AG04449 (cell line): ENCODE results near the gene CFAP46.

Source experiments
- CTCF ChIA-PET: fragments of 350-600 bp; formaldehyde crosslinking; extraction: SDS; loops from one replicate; lab custom pipeline; 2021; ENCODE audit warnings: antibody characterized with exemption; lab: Yijun Ruan, JAX
- POLR2A ChIA-PET: fragments of 400-600, 350-600 bp; formaldehyde crosslinking; extraction: SDS; loops from one replicate; lab custom pipeline; 2020; ENCODE audit warnings: antibody characterized with exemption, inconsistent platforms; lab: Yijun Ruan, JAX
- DNase-seq: peaks from one replicate; pipeline ENCODE4 v3.0.0-alpha.2; 2010; ENCODE audit warnings: low read depth, low spot score
- H3K4me3 ChIP-seq: 2 replicates; pipeline ENCODE4 v1.5.1; 2011; ENCODE audit warnings: low read depth, mild to moderate bottlenecking, control low read depth, low read length
- TF ChIP-seq, protein P1 (sequence below): IDR thresholded peaks from one replicate; pipeline ENCODE4 v1.5.1; 2011; ENCODE audit warnings: mild to moderate bottlenecking, moderate library complexity, low read length, control low read depth, inconsistent platforms; ENCODE audit not compliant: insufficient read depth; ENCODE audit errors: missing control alignments

The CFAP46 gene

GRCh38 chr10:132916956-132917666 lies 25.3 kb downstream of the CFAP46 start:
- TF ChIP-seq, protein P1, sequence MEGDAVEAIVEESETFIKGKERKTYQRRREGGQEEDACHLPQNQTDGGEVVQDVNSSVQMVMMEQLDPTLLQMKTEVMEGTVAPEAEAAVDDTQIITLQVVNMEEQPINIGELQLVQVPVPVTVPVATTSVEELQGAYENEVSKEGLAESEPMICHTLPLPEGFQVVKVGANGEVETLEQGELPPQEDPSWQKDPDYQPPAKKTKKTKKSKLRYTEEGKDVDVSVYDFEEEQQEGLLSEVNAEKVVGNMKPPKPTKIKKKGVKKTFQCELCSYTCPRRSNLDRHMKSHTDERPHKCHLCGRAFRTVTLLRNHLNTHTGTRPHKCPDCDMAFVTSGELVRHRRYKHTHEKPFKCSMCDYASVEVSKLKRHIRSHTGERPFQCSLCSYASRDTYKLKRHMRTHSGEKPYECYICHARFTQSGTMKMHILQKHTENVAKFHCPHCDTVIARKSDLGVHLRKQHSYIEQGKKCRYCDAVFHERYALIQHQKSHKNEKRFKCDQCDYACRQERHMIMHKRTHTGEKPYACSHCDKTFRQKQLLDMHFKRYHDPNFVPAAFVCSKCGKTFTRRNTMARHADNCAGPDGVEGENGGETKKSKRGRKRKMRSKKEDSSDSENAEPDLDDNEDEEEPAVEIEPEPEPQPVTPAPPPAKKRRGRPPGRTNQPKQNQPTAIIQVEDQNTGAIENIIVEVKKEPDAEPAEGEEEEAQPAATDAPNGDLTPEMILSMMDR: no peak
- DNase-seq: no peak
- CTCF ChIA-PET: no interaction called here
- no peak overlapping the region for H3K4me3 ChIP-seq
- POLR2A ChIA-PET: no interaction called here

GRCh38 chr10:132916421-132916841 lies 25.9 kb downstream of the CFAP46 start:
- H3K4me3 ChIP-seq: no peak overlapping the region
- ChIA-PET POLR2A (no interaction called here), CTCF (no interaction called here)
- TF ChIP-seq, protein P1: no peak
- no peak for DNase-seq

GRCh38 chr10:132915411-132915810 lies 27.0 kb downstream of the CFAP46 start:
- no peak for DNase-seq
- ChIA-PET CTCF (interaction anchor here (1.6 kb wide), 1 partner anchor 11 kb away, joined by 5 read pairs; no protein-coding TSS in a partner anchor), POLR2A (no interaction called here)
- H3K4me3 ChIP-seq: no peak overlapping the region
- TF ChIP-seq, protein P1: no peak

- DNase-seq: no peak
- no peak overlapping the region for H3K4me3 ChIP-seq
- POLR2A ChIA-PET: no interaction called here
- TF ChIP-seq, protein P1: no peak
- CTCF ChIA-PET: interaction anchor here (1.6 kb wide), 1 partner anchor 10 kb away, joined by 5 read pairs; no protein-coding TSS in a partner anchor
Observed at GRCh38 chr10:132914732-132915131, 27.6 kb downstream of the CFAP46 start.

GRCh38 chr10:132913559-132914115 lies 28.7 kb downstream of the CFAP46 start:
- no peak overlapping the region for H3K4me3 ChIP-seq
- no peak for DNase-seq
- TF ChIP-seq, protein P1: no peak
- ChIA-PET CTCF (no interaction called here), POLR2A (no interaction called here)

DNA sequence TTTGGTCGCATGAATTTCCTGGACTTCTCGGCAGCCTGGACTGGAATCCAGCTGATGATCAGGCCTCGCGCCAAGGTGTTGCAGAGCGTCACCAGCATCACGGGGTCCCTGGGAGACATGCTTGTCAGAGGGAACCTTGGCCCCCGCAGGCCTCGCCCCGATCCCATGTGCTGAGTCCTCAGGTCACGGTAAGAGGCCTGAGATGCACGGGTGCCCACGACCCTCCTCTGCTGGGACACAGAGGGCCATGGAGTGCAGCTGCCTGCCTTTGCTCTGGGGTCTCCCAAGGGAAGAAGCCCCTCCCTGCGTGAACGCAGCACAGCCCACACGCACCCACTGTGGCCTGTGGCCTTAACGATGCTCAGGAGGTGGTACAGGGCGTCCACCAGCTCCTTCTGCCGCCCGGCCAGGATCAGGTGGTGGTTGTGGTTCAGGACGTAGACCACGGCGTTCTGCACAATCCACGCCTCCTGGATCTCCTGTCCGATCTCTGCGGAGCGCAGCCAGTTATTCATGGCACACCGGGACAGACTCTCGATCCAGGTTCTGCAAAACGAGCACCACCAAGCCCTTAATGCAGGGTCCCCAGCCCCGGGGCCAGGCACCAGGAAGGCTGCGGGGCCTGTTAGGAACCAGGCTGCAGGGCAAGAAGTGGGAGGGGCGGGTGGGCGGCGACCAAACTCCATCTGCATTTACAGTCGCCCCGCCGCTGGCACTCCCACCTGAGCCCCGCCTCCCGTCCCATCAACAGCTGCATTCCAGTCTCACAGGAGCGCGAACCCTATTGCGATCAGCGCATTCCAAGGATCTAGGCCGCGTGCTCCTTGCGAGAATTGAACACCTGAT lies 29.4 kb downstream of the CFAP46 start:
- ChIA-PET POLR2A (no interaction called here), CTCF (no interaction called here)
- TF ChIP-seq, protein P1: no peak
- DNase-seq: no peak
- H3K4me3 ChIP-seq: no peak overlapping the region
